ENCODE results near the gene ABCA13.
A peak's percentile ranks its signal among the peaks of the same experiment; 100 is the strongest.

The ABCA13 gene

GRCh38 chr7:48244864-48245271 is 73.6 kb downstream of the ABCA13 start:
- peaks cover 3 to 4% of the 10 kb centered on the region in 2 donors for H3K4me1 Mint-ChIP-seq
- H3K36me3 Mint-ChIP-seq: no peaks in the 10 kb centered on the region
- H3K9me3 Mint-ChIP-seq: no peaks in the 10 kb centered on the region
- peaks cover 0 to 11% of the 10 kb centered on the region in 2 donors for H3K27me3 Mint-ChIP-seq
- DNase-seq (no peak), ATAC-seq (replicated peaks) (peak in 1 of 2 donors; percentile 21)
- H3K27ac Mint-ChIP-seq: no peak overlapping the region
- no peak overlapping the region for H3K4me3 Mint-ChIP-seq

GRCh38 chr7:48245751-48246472 is 74.7 kb downstream of the ABCA13 start:
- DNase-seq (peak; percentile 25), ATAC-seq (replicated peaks) (peak; percentile 76 to 82)
- H3K4me3 Mint-ChIP-seq: no peak overlapping the region
- H3K27me3 Mint-ChIP-seq: peaks cover 0 to 11% of the 10 kb centered on the region in 2 donors
- H3K4me1 Mint-ChIP-seq: peaks cover 3 to 4% of the 10 kb centered on the region in 2 donors
- H3K27ac Mint-ChIP-seq: no peak overlapping the region
- no peaks in the 10 kb centered on the region for H3K9me3 Mint-ChIP-seq
- no peaks in the 10 kb centered on the region for H3K36me3 Mint-ChIP-seq

GRCh38 chr7:48249166-48249565 is 77.9 kb downstream of the ABCA13 start:
- H3K27ac Mint-ChIP-seq: no peak overlapping the region
- no peaks in the 10 kb centered on the region for H3K36me3 Mint-ChIP-seq
- peaks cover 0 to 3% of the 10 kb centered on the region in 2 donors for H3K27me3 Mint-ChIP-seq

GRCh38 chr7:48250441-48250951 is 79.2 kb downstream of the ABCA13 start:
- peaks cover 0 to 3% of the 10 kb centered on the region in 2 donors for H3K27me3 Mint-ChIP-seq
- ATAC-seq (replicated peaks) (no peak), DNase-seq (no peak)
- no peak overlapping the region for H3K27ac Mint-ChIP-seq
- no peaks in the 10 kb centered on the region for H3K9me3 Mint-ChIP-seq
- peaks cover 5 to 9% of the 10 kb centered on the region in 2 donors for H3K4me1 Mint-ChIP-seq
- no peak overlapping the region for H3K4me3 Mint-ChIP-seq
- H3K36me3 Mint-ChIP-seq: no peaks in the 10 kb centered on the region

More at GRCh38 chr7:48249166-48249565, 77.9 kb downstream of the ABCA13 start:
- H3K4me1 Mint-ChIP-seq: peaks cover 5 to 9% of the 10 kb centered on the region in 2 donors
- no peak overlapping the region for H3K4me3 Mint-ChIP-seq
- DNase-seq (no peak), ATAC-seq (replicated peaks) (no peak)
- no peaks in the 10 kb centered on the region for H3K9me3 Mint-ChIP-seq

- DNase-seq (no peak), ATAC-seq (replicated peaks) (peak; percentile 69 to 82)
- peaks cover 3 to 6% of the 10 kb centered on the region in 2 donors for H3K4me1 Mint-ChIP-seq
- peaks cover 0 to 3% of the 10 kb centered on the region in 2 donors for H3K27me3 Mint-ChIP-seq
- H3K4me3 Mint-ChIP-seq: no peak overlapping the region
- no peak overlapping the region for H3K27ac Mint-ChIP-seq
- H3K9me3 Mint-ChIP-seq: peaks cover under 1 to 2% of the 10 kb centered on the region in 2 donors
- H3K36me3 Mint-ChIP-seq: no peaks in the 10 kb centered on the region
Measured at GRCh38 chr7:48251766-48252165, 80.5 kb downstream of the ABCA13 start.

- H3K4me3 Mint-ChIP-seq: no peak overlapping the region
- H3K36me3 Mint-ChIP-seq: no peaks in the 10 kb centered on the region
- H3K27me3 Mint-ChIP-seq: no peaks in the 10 kb centered on the region
- DNase-seq (no peak), ATAC-seq (replicated peaks) (no peak)
- no peak overlapping the region for H3K27ac Mint-ChIP-seq
- H3K4me1 Mint-ChIP-seq: peaks cover 2 to 6% of the 10 kb centered on the region in 2 donors
- peaks cover 2 to 4% of the 10 kb centered on the region in 2 donors for H3K9me3 Mint-ChIP-seq
Measured at GRCh38 chr7:48252995-48253394, 81.7 kb downstream of the ABCA13 start.

- Mint-ChIP-seq H3K27ac (no peak overlapping the region), H3K4me1 (peaks cover 2 to 6% of the 10 kb centered on the region in 2 donors), H3K27me3 (no peaks in the 10 kb centered on the region), H3K9me3 (peaks cover 2 to 4% of the 10 kb centered on the region in 2 donors), H3K36me3 (no peaks in the 10 kb centered on the region), H3K4me3 (no peak overlapping the region)
- ATAC-seq (replicated peaks): no peak
- no peak for DNase-seq
Measured at GRCh38 chr7:48255046-48255445, 83.8 kb downstream of the ABCA13 start.

GRCh38 chr7:48259463-48260280 is 88.4 kb downstream of the ABCA13 start:
- Mint-ChIP-seq H3K36me3 (no peaks in the 10 kb centered on the region), H3K27me3 (no peaks in the 10 kb centered on the region), H3K4me1 (no peaks in the 10 kb centered on the region), H3K27ac (no peak overlapping the region), H3K4me3 (no peak overlapping the region), H3K9me3 (peaks cover 2 to 4% of the 10 kb centered on the region in 2 donors)
- ATAC-seq (replicated peaks): no peak
- DNase-seq: no peak

GRCh38 chr7:48261696-48262095 is 90.4 kb downstream of the ABCA13 start:
- DNase-seq (no peak), ATAC-seq (replicated peaks) (no peak)
- Mint-ChIP-seq H3K4me1 (no peaks in the 10 kb centered on the region), H3K27me3 (no peaks in the 10 kb centered on the region), H3K9me3 (peaks cover 0 to 4% of the 10 kb centered on the region in 2 donors), H3K36me3 (no peaks in the 10 kb centered on the region), H3K4me3 (no peak overlapping the region), H3K27ac (no peak overlapping the region)

GRCh38 chr7:48262606-48263310 is 91.5 kb downstream of the ABCA13 start:
- ATAC-seq (replicated peaks) (no peak), DNase-seq (no peak)
- no peaks in the 10 kb centered on the region for H3K9me3 Mint-ChIP-seq
- no peak overlapping the region for H3K27ac Mint-ChIP-seq
- no peak overlapping the region for H3K4me3 Mint-ChIP-seq
- H3K27me3 Mint-ChIP-seq: no peaks in the 10 kb centered on the region
- H3K36me3 Mint-ChIP-seq: no peaks in the 10 kb centered on the region
- H3K4me1 Mint-ChIP-seq: no peaks in the 10 kb centered on the region

GRCh38 chr7:48263311-48263650 is 92.0 kb downstream of the ABCA13 start:
- H3K9me3 Mint-ChIP-seq: no peaks in the 10 kb centered on the region
- no peak overlapping the region for H3K4me3 Mint-ChIP-seq
- DNase-seq (no peak), ATAC-seq (replicated peaks) (no peak)
- no peaks in the 10 kb centered on the region for H3K36me3 Mint-ChIP-seq
- H3K4me1 Mint-ChIP-seq: no peaks in the 10 kb centered on the region
- H3K27ac Mint-ChIP-seq: no peak overlapping the region
- H3K27me3 Mint-ChIP-seq: peaks cover 0 to under 1% of the 10 kb centered on the region in 2 donors

GRCh38 chr7:48269066-48269465 is 97.8 kb downstream of the ABCA13 start:
- Mint-ChIP-seq H3K4me1 (no peaks in the 10 kb centered on the region), H3K9me3 (no peaks in the 10 kb centered on the region), H3K36me3 (no peaks in the 10 kb centered on the region), H3K4me3 (no peak overlapping the region), H3K27me3 (peaks cover 0 to 3% of the 10 kb centered on the region in 2 donors), H3K27ac (no peak overlapping the region)
- no peak for DNase-seq
- ATAC-seq (replicated peaks): no peak

- ATAC-seq (replicated peaks) (no peak), DNase-seq (no peak)
- Mint-ChIP-seq H3K27ac (no peak overlapping the region), H3K36me3 (no peaks in the 10 kb centered on the region), H3K27me3 (no peaks in the 10 kb centered on the region), H3K4me1 (no peaks in the 10 kb centered on the region), H3K4me3 (no peak overlapping the region), H3K9me3 (no peaks in the 10 kb centered on the region)
Measured at GRCh38 chr7:48274662-48275061, 103.4 kb downstream of the ABCA13 start.

GRCh38 chr7:48279420-48279819 is 108.2 kb downstream of the ABCA13 start:
- no peak overlapping the region for H3K27ac Mint-ChIP-seq
- no peak for ATAC-seq (replicated peaks)
- DNase-seq: no peak

More at GRCh38 chr7:48279420-48279819, 108.2 kb downstream of the ABCA13 start:
- peaks cover 0 to 2% of the 10 kb centered on the region in 2 donors for H3K9me3 Mint-ChIP-seq
- H3K27me3 Mint-ChIP-seq: peaks cover 0 to 22% of the 10 kb centered on the region in 2 donors
- H3K36me3 Mint-ChIP-seq: no peaks in the 10 kb centered on the region
- H3K4me1 Mint-ChIP-seq: no peaks in the 10 kb centered on the region
- H3K4me3 Mint-ChIP-seq: no peak overlapping the region
